ENCODE data around the gene TTC34.
"Not testable (repeated sequence)": the region's sequence is repeated elsewhere in the genome, so short reads cannot be mapped to it uniquely, and the experiment has no call there.

DNA sequence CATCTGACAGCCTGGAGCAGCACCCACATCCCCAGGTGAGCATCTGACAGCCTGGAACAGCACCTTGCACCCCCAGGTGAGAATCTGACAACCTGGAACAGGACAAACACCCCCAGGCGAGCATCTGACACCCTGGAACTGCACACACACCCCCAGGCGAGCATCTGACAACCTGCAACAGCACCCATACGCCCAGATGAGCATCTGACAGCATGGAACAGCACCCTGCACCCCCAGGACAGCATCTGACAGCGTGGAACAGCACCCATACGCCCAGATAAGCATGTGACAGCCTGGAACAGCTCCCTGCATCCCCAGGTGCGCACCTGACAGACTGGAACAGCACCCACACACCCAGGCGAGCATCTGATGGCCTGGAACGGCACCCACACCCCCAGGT lies 49.0 kb downstream of the TTC34 start:
- not testable (repeated sequence) for TF ChIP-seq EZH2phosphoT487 (IDR thresholded peaks at IDR 0.05; ENCODE audit: insufficient read depth, low read depth); EZH2 (IDR thresholded peaks at IDR 0.05; ENCODE audit: insufficient read depth, poor library complexity, severe bottlenecking)

All from GM23248 (cell line).